Body of pancreas (tissue), 4 donors: ENCODE data around the gene METAP1.

ENCODE experiments used
- CTCF ChIP-seq, 7 experiments: fragments of 450-650 bp in 4 of 7; fragments of 200-600 bp in 3 of 7; sonication (generic) in 3 of 7; IDR thresholded peaks; one replicate each; pipeline ENCODE4 v1.5.1; 2016 to 2019; ENCODE audit warnings: antibody characterized with exemption in 7 of 7
- POLR2A ChIP-seq, 3 donors: fragments of 450-650 bp; IDR thresholded peaks; one replicate each; pipeline ENCODE4 v1.6.1; 2016; ENCODE audit warnings: antibody characterized with exemption in 3 of 3, mild to moderate bottlenecking in 2 of 3

GRCh38 chr4:99067617-99068016 is 72.1 kb downstream of the METAP1 start:
- TF ChIP-seq CTCF (IDR thresholded peaks at IDR 0.05) (no peak), POLR2A (IDR thresholded peaks at IDR 0.05) (no peak)
